Esophagus squamous epithelium (tissue), 4 donors: ENCODE measurements around the gene NUP210.

Experiments used
- CTCF ChIP-seq, 6 experiments: fragments of 450-650 bp in 4 of 6; fragments of 200-600 bp in 2 of 6; sonication (generic) in 2 of 6; IDR thresholded peaks; one replicate each; pipeline ENCODE4 v1.5.1; 2016 to 2019; ENCODE audit warnings: antibody characterized with exemption in 6 of 6, mild to moderate bottlenecking in 4 of 6, moderate library complexity in 4 of 6
- POLR2A ChIP-seq, 4 donors: fragments of 450-650 bp; IDR thresholded peaks; one replicate each; pipeline ENCODE4 v1.6.1; 2017; ENCODE audit warnings: antibody characterized with exemption in 4 of 4, mild to moderate bottlenecking in 4 of 4, moderate library complexity in 3 of 4

GRCh38 chr3:13309004-13309403 is 111.1 kb downstream of the NUP210 start:
- TF ChIP-seq CTCF (IDR thresholded peaks at IDR 0.05) = no peak
- no peak for TF ChIP-seq POLR2A (IDR thresholded peaks at IDR 0.05)
